CD4-positive, CD25-positive, alpha-beta regulatory T cell (primary cell): ENCODE results near the gene HINT2. TPM values are rescaled to one million over a fixed set of nuclear protein-coding genes. Genes with fewer than 3 reads are reported as not detected.

Experiments used
- ATAC-seq, 2 donors: fragments of 150-1000 bp; cut with Tn5 transposase; one replicate each; pipeline ENCODE4 v1.10.0; 2021; ENCODE audit warnings: low read depth in 2 of 2, moderate number of reproducible peaks in 2 of 2, moderate library complexity in 1 of 2
- DNase-seq, 3 donors: peaks; one replicate each; pipeline versions ENCODE4 v3.0.0 to v3.0.0-alpha.2; 2012 to 2022; ENCODE audit warnings: mixed read lengths in 1 of 3
- H3K27ac ChIP-seq: one replicate; pipeline ENCODE4 v1.7.0; 2013; ENCODE audit warnings: mild to moderate bottlenecking, low read length; ENCODE audit not compliant: insufficient read depth, poor library complexity, severe bottlenecking
- H3K27me3 ChIP-seq: one replicate; pipeline ENCODE4 v1.7.0; 2013; ENCODE audit warnings: low read length; ENCODE audit not compliant: control insufficient read depth, insufficient read depth
- H3K36me3 ChIP-seq: one replicate; pipeline ENCODE4 v1.7.0; 2013; ENCODE audit warnings: mild to moderate bottlenecking, low read length, moderate library complexity; ENCODE audit not compliant: control insufficient read depth, insufficient read depth
- H3K4me1 ChIP-seq: 2 replicates; pipeline ENCODE4 v1.7.0; 2013; ENCODE audit warnings: mild to moderate bottlenecking, low read length; ENCODE audit not compliant: insufficient read depth, control insufficient read depth, poor library complexity, severe bottlenecking
- H3K4me3 ChIP-seq: one replicate; pipeline ENCODE4 v1.7.0; 2013; ENCODE audit warnings: low read depth, mild to moderate bottlenecking, low read length, moderate library complexity
- H3K9me3 ChIP-seq, 2 experiments: 1 replicate in 1 of 2; 2 replicates in 1 of 2; pipeline ENCODE4 v1.7.0; 2013; ENCODE audit warnings: low read length in 2 of 2, mild to moderate bottlenecking in 1 of 2, moderate library complexity in 1 of 2; ENCODE audit not compliant: control insufficient read depth in 2 of 2
- H3K27ac Mint-ChIP-seq, 3 donors: one replicate each; pipeline ENCODE4 v1.8.0; 2020 to 2022; ENCODE audit warnings: mild to moderate bottlenecking in 3 of 3, mixed read lengths in 3 of 3, moderate library complexity in 2 of 3
- H3K27me3 Mint-ChIP-seq: one replicate; pipeline ENCODE4 v1.8.0; 2022; ENCODE audit warnings: mild to moderate bottlenecking, mixed read lengths
- H3K36me3 Mint-ChIP-seq: one replicate; pipeline ENCODE4 v1.8.0; 2020; ENCODE audit warnings: mixed read lengths
- H3K4me1 Mint-ChIP-seq, 4 donors: one replicate each; pipeline ENCODE4 v1.8.0; 2020 to 2022; ENCODE audit warnings: mixed read lengths in 4 of 4, mild to moderate bottlenecking in 1 of 4
- H3K4me3 Mint-ChIP-seq, 4 donors: one replicate each; pipeline ENCODE4 v1.8.0; 2020 to 2022; ENCODE audit warnings: mild to moderate bottlenecking in 4 of 4, mixed read lengths in 4 of 4, moderate library complexity in 3 of 4
- H3K9me3 Mint-ChIP-seq, 7 donors: one replicate each; pipeline ENCODE4 v1.8.0; 2020 to 2022; ENCODE audit warnings: mixed read lengths in 7 of 7, mild to moderate bottlenecking in 3 of 7, moderate library complexity in 2 of 7
- polyA plus RNA-seq, 4 donors: library from polyadenylated mRNA; unstranded; fragments of 300-500 nt; fragmentation: Illumina TruSeq; gene quantifications; one replicate each; pipeline ENCODE4 v1.2.3, GENCODE V29; 2021
- total RNA-seq: library from RNA; stranded (reverse); gene quantifications from one replicate; pipeline ENCODE4 v1.2.3, GENCODE V29; 2022

HINT2 gene
- total and polyA plus RNA-seq, 5 donors from 2014 or later, result 21.7 to 105 (median 77.4) TPM

- Mint-ChIP-seq H3K9me3 (no peaks in the 10 kb centered on the region), H3K4me1 (peaks cover 0 to 25% (median 21%) of the 10 kb centered on the region in 4 donors), H3K36me3 (peaks cover 14% of the 10 kb centered on the region), H3K27ac (peak overlapping the region in 1 of 3 donors; percentile 57), H3K4me3 (no peak overlapping the region), H3K27me3 (no peaks in the 10 kb centered on the region)
- no peak for ATAC-seq
- DNase-seq, result no peak
- Histone ChIP-seq H3K27ac (no peak overlapping the region), H3K27me3 (no peaks in the 10 kb centered on the region), H3K4me3 (no peak overlapping the region), H3K36me3 (no peaks in the 10 kb centered on the region), H3K9me3 (no peaks in the 10 kb centered on the region), H3K4me1 (peaks cover 2% of the 10 kb centered on the region)
Measured at GRCh38 chr9:35845824-35846771, 31.3 kb upstream of the HINT2 start.

- DNase-seq (peak in 2 of 3 donors; percentile 26 to 44), ATAC-seq (peak; percentile 67 to 71)
- no peak overlapping the region for H3K4me3 Mint-ChIP-seq
- no peaks in the 10 kb centered on the region for H3K27me3 Mint-ChIP-seq
- Histone ChIP-seq H3K27ac (no peak overlapping the region), H3K27me3 (no peaks in the 10 kb centered on the region), H3K36me3 (no peaks in the 10 kb centered on the region), H3K9me3 (no peaks in the 10 kb centered on the region), H3K4me1 (peaks cover 2% of the 10 kb centered on the region), H3K4me3 (no peak overlapping the region)
- peaks cover 14% of the 10 kb centered on the region for H3K36me3 Mint-ChIP-seq
- H3K27ac Mint-ChIP-seq, result peak overlapping the region; percentile 1 to 72 (median 20)
- no peaks in the 10 kb centered on the region for H3K9me3 Mint-ChIP-seq
- H3K4me1 Mint-ChIP-seq, result peaks cover 0 to 25% (median 21%) of the 10 kb centered on the region in 4 donors
Measured at GRCh38 chr9:35844628-35845270, 29.9 kb upstream of the HINT2 start.

- ATAC-seq (no peak), DNase-seq (no peak)
- H3K27me3 Mint-ChIP-seq, result no peaks in the 10 kb centered on the region
- H3K4me3 Mint-ChIP-seq, result no peak overlapping the region
- Histone ChIP-seq H3K9me3 (no peaks in the 10 kb centered on the region), H3K27ac (no peak overlapping the region), H3K36me3 (no peaks in the 10 kb centered on the region), H3K4me3 (no peak overlapping the region), H3K4me1 (peaks cover 2% of the 10 kb centered on the region), H3K27me3 (no peaks in the 10 kb centered on the region)
- H3K36me3 Mint-ChIP-seq, result peaks cover 10% of the 10 kb centered on the region
- no peaks in the 10 kb centered on the region for H3K9me3 Mint-ChIP-seq
- H3K4me1 Mint-ChIP-seq, result peaks cover 0 to 25% (median 21%) of the 10 kb centered on the region in 4 donors
- H3K27ac Mint-ChIP-seq, result no peak overlapping the region
Measured at GRCh38 chr9:35842795-35843194, 28.0 kb upstream of the HINT2 start.

GRCh38 chr9:35842020-35842745, 27.3 kb upstream of the HINT2 start:
- H3K27me3 Mint-ChIP-seq, result no peaks in the 10 kb centered on the region
- no peak overlapping the region for H3K4me3 ChIP-seq
- H3K27me3 ChIP-seq, result no peaks in the 10 kb centered on the region
- no peaks in the 10 kb centered on the region for H3K9me3 Mint-ChIP-seq
- peaks cover 2% of the 10 kb centered on the region for H3K4me1 ChIP-seq
- no peak overlapping the region for H3K27ac ChIP-seq
- H3K27ac Mint-ChIP-seq, result peak overlapping the region in 1 of 3 donors; percentile 57
- H3K36me3 Mint-ChIP-seq, result peaks cover 5% of the 10 kb centered on the region
- no peak overlapping the region for H3K4me3 Mint-ChIP-seq
- no peak for ATAC-seq
- no peaks in the 10 kb centered on the region for H3K36me3 ChIP-seq
- peaks cover 0 to 25% (median 21%) of the 10 kb centered on the region in 4 donors for H3K4me1 Mint-ChIP-seq
- no peaks in the 10 kb centered on the region for H3K9me3 ChIP-seq
- no peak for DNase-seq

- Mint-ChIP-seq H3K4me1 (peaks cover 0 to 25% (median 20%) of the 10 kb centered on the region in 4 donors), H3K9me3 (no peaks in the 10 kb centered on the region), H3K36me3 (peaks cover 3% of the 10 kb centered on the region), H3K27ac (no peak overlapping the region), H3K27me3 (no peaks in the 10 kb centered on the region), H3K4me3 (no peak overlapping the region)
- Histone ChIP-seq H3K36me3 (no peaks in the 10 kb centered on the region), H3K9me3 (no peaks in the 10 kb centered on the region), H3K27ac (no peak overlapping the region), H3K4me1 (peaks cover 2% of the 10 kb centered on the region), H3K27me3 (no peaks in the 10 kb centered on the region), H3K4me3 (no peak overlapping the region)
- no peak for DNase-seq
- no peak for ATAC-seq
Measured at GRCh38 chr9:35841645-35841900, 26.7 kb upstream of the HINT2 start.

GRCh38 chr9:35840881-35841644, 26.2 kb upstream of the HINT2 start:
- ATAC-seq (no peak), DNase-seq (no peak)
- no peak overlapping the region for H3K27ac Mint-ChIP-seq
- Histone ChIP-seq H3K4me1 (peaks cover 2% of the 10 kb centered on the region), H3K27ac (no peak overlapping the region), H3K27me3 (no peaks in the 10 kb centered on the region), H3K9me3 (no peaks in the 10 kb centered on the region), H3K4me3 (no peak overlapping the region), H3K36me3 (no peaks in the 10 kb centered on the region)
- H3K36me3 Mint-ChIP-seq, result peaks cover 3% of the 10 kb centered on the region
- no peaks in the 10 kb centered on the region for H3K27me3 Mint-ChIP-seq
- no peak overlapping the region for H3K4me3 Mint-ChIP-seq
- no peaks in the 10 kb centered on the region for H3K9me3 Mint-ChIP-seq
- peaks cover 0 to 25% (median 20%) of the 10 kb centered on the region in 4 donors for H3K4me1 Mint-ChIP-seq

- Mint-ChIP-seq H3K27ac (peak overlapping the region in 1 of 3 donors; percentile 60), H3K4me3 (no peak overlapping the region), H3K9me3 (no peaks in the 10 kb centered on the region), H3K36me3 (peaks cover 3% of the 10 kb centered on the region), H3K27me3 (no peaks in the 10 kb centered on the region), H3K4me1 (peaks cover 0 to 18% (median 10%) of the 10 kb centered on the region in 4 donors)
- no peak for DNase-seq
- Histone ChIP-seq H3K27me3 (no peaks in the 10 kb centered on the region), H3K27ac (no peak overlapping the region), H3K9me3 (no peaks in the 10 kb centered on the region), H3K4me3 (no peak overlapping the region), H3K4me1 (peaks cover 2% of the 10 kb centered on the region), H3K36me3 (no peaks in the 10 kb centered on the region)
- ATAC-seq, result no peak
Measured at GRCh38 chr9:35839926-35840325, 25.1 kb upstream of the HINT2 start.
